Uterus (tissue), 4 donors: ENCODE data around the gene CMC2. TPM values are rescaled to one million over a fixed set of nuclear protein-coding genes. Genes with fewer than 3 reads are reported as not detected.

Source experiments
- DNase-seq, 2 donors: peaks; one replicate each; pipeline ENCODE4 v3.0.0-alpha.2; 2019 to 2020
- H3K27ac ChIP-seq, 2 donors: fragments of 200-600 bp; sonication (generic); 1 replicate in 1 of 2; 2 replicates in 1 of 2; pipeline ENCODE4 v1.5.1; 2016 to 2018
- H3K27me3 ChIP-seq, 2 donors: fragments of 200-600 bp; sonication (generic); one replicate each; pipeline ENCODE4 v1.5.1; 2018 to 2019; ENCODE audit warnings: control low read depth in 1 of 2
- H3K36me3 ChIP-seq, 2 donors: fragments of 200-600 bp; sonication (generic); one replicate each; pipeline ENCODE4 v1.5.1; 2019; ENCODE audit warnings: control low read depth in 1 of 2
- H3K4me1 ChIP-seq, 2 donors: fragments of 200-600 bp; sonication (generic); one replicate each; pipeline ENCODE4 v1.5.1; 2018 to 2019; ENCODE audit warnings: control low read depth in 1 of 2
- H3K4me3 ChIP-seq, 2 donors: fragments of 200-600 bp; sonication (generic); 1 replicate in 1 of 2; 2 replicates in 1 of 2; pipeline ENCODE4 v1.5.1; 2018 to 2019; ENCODE audit warnings: mild to moderate bottlenecking in 1 of 2
- H3K9me3 ChIP-seq, 2 donors: fragments of 200-600 bp; sonication (generic); one replicate each; pipeline ENCODE4 v1.5.1; 2019; ENCODE audit warnings: control low read depth in 1 of 2
- CTCF ChIP-seq, 4 experiments: fragments of 200-600 bp in 2 of 4; fragments of 450-650 bp in 2 of 4; sonication (generic) in 2 of 4; IDR thresholded peaks; one replicate each; pipeline ENCODE4 v1.5.1; 2016 to 2019; ENCODE audit warnings: antibody characterized with exemption in 4 of 4, mild to moderate bottlenecking in 2 of 4, moderate library complexity in 1 of 4
- POLR2A ChIP-seq, 2 donors: fragments of 450-650 bp; IDR thresholded peaks; one replicate each; pipeline ENCODE4 v1.6.1; 2016; ENCODE audit warnings: antibody characterized with exemption in 2 of 2, mild to moderate bottlenecking in 1 of 2, moderate library complexity in 1 of 2
- intact Hi-C: fragments of 100-400 bp; cut with DNase I; formaldehyde crosslinking; loops from one replicate; pipeline ENCODE4 v1.15.1; 2023; ENCODE audit warnings: low total_unique reads
- total RNA-seq, 4 donors: library from RNA; depleted of rRNA in 3 of 4; stranded (reverse); fragments of >200 nt in 3 of 4; gene quantifications; one replicate each; pipeline versions ENCODE4 v1.1.0 to v1.2.4, GENCODE V29; 2014 to 2023
- donor health status: DM: yes; HTN: yes; CAD: no.

Gene CMC2
- total RNA-seq, 4 donors from 2014 or later = 1.5 to 204 (median 23.6) TPM

GRCh38 chr16:80986557-80986956 lies 20.1 kb downstream of the CMC2 start:
- H3K9me3 ChIP-seq = no peaks in the 10 kb centered on the region
- no peak for DNase-seq
- intact Hi-C loops = no loop called here

GRCh38 chr16:80985611-80986010 lies 21.1 kb downstream of the CMC2 start:
- TF ChIP-seq POLR2A (IDR thresholded peaks at IDR 0.05) (no peak), CTCF (IDR thresholded peaks at IDR 0.05) (no peak)
- intact Hi-C loops = no loop called here
- no peak overlapping the region for H3K4me3 ChIP-seq
- H3K27me3 ChIP-seq = no peaks in the 10 kb centered on the region
- no peaks in the 10 kb centered on the region for H3K9me3 ChIP-seq
- no peaks in the 10 kb centered on the region for H3K36me3 ChIP-seq
- no peak for DNase-seq
- H3K4me1 ChIP-seq = no peaks in the 10 kb centered on the region
- H3K27ac ChIP-seq = no peak overlapping the region

More at GRCh38 chr16:80986557-80986956, 20.1 kb downstream of the CMC2 start:
- H3K27ac ChIP-seq = no peak overlapping the region
- H3K27me3 ChIP-seq = no peaks in the 10 kb centered on the region
- no peak for TF ChIP-seq POLR2A (IDR thresholded peaks at IDR 0.05)
- TF ChIP-seq CTCF (IDR thresholded peaks at IDR 0.05) = no peak
- no peak overlapping the region for H3K4me3 ChIP-seq
- no peaks in the 10 kb centered on the region for H3K36me3 ChIP-seq
- no peaks in the 10 kb centered on the region for H3K4me1 ChIP-seq

- no peaks in the 10 kb centered on the region for H3K27me3 ChIP-seq
- no peaks in the 10 kb centered on the region for H3K36me3 ChIP-seq
- no peak overlapping the region for H3K4me3 ChIP-seq
- intact Hi-C loops = no loop called here
- DNase-seq = no peak
- no peaks in the 10 kb centered on the region for H3K4me1 ChIP-seq
- TF ChIP-seq POLR2A (IDR thresholded peaks at IDR 0.05) (no peak), CTCF (IDR thresholded peaks at IDR 0.05) (no peak)
- no peaks in the 10 kb centered on the region for H3K9me3 ChIP-seq
- no peak overlapping the region for H3K27ac ChIP-seq
Measured at GRCh38 chr16:80984124-80984892, 22.4 kb downstream of the CMC2 start.

GRCh38 chr16:80982646-80983045 lies 24.0 kb downstream of the CMC2 start:
- no peak for DNase-seq
- intact Hi-C loops = no loop called here
- TF ChIP-seq CTCF (IDR thresholded peaks at IDR 0.05) (no peak), POLR2A (IDR thresholded peaks at IDR 0.05) (no peak)
- Histone ChIP-seq H3K27ac (no peak overlapping the region), H3K27me3 (no peaks in the 10 kb centered on the region), H3K36me3 (no peaks in the 10 kb centered on the region), H3K4me1 (no peaks in the 10 kb centered on the region), H3K4me3 (no peak overlapping the region), H3K9me3 (no peaks in the 10 kb centered on the region)

GRCh38 chr16:80981103-80981502 lies 25.6 kb downstream of the CMC2 start:
- H3K27me3 ChIP-seq = no peaks in the 10 kb centered on the region
- intact Hi-C loops = no loop called here
- TF ChIP-seq CTCF (IDR thresholded peaks at IDR 0.05) (no peak), POLR2A (IDR thresholded peaks at IDR 0.05) (no peak)
- H3K27ac ChIP-seq = no peak overlapping the region
- H3K4me3 ChIP-seq = no peak overlapping the region
- H3K36me3 ChIP-seq = no peaks in the 10 kb centered on the region
- H3K9me3 ChIP-seq = no peaks in the 10 kb centered on the region
- DNase-seq = no peak
- no peaks in the 10 kb centered on the region for H3K4me1 ChIP-seq
